Mucosa of gallbladder (tissue), 1 donor: ENCODE results near the gene ZNF335. TPM values are rescaled to one million over a fixed set of nuclear protein-coding genes. Genes with fewer than 3 reads are reported as not detected.
"Not testable (repeated sequence)": the region's sequence is repeated elsewhere in the genome, so short reads cannot be mapped to it uniquely, and the experiment has no call there.

Experiments
- DNase-seq: peaks from one replicate; pipeline ENCODE4 v3.0.0-alpha.2; 2020; ENCODE audit warnings: low spot score
- total RNA-seq: library from RNA; stranded (reverse); gene quantifications from one replicate; pipeline ENCODE4 v1.2.1, GENCODE V29; 2021
- donor health status: DM: no; HTN: no; CAD: no.

ZNF335 gene
- total RNA-seq, 1 donor from 2014 or later, result 19.4 TPM

- DNase-seq, result no peak
Measured at GRCh38 chr20:45972500-45973183, 639 bp upstream of the ZNF335 start.

- no peak for DNase-seq
Measured at GRCh38 chr20:45971425-45971674, 653 bp downstream of the ZNF335 start.

GRCh38 chr20:45970646-45971424 is 1.2 kb downstream of the ZNF335 start:
- no peak for DNase-seq

- DNase-seq, result no peak
Measured at GRCh38 chr20:45969712-45970634, 2.0 kb downstream of the ZNF335 start.

GRCh38 chr20:45968801-45969711 is 2.9 kb downstream of the ZNF335 start:
- DNase-seq, result no peak

- DNase-seq, result no peak
Measured at GRCh38 chr20:45968081-45968671, 3.8 kb downstream of the ZNF335 start.

GRCh38 chr20:45967551-45968080 is 4.4 kb downstream of the ZNF335 start:
- no peak for DNase-seq

GRCh38 chr20:45965169-45966002 is 6.6 kb downstream of the ZNF335 start:
- no peak for DNase-seq

GRCh38 chr20:45964006-45964400 is 8.0 kb downstream of the ZNF335 start:
- DNase-seq, result no peak

GRCh38 chr20:45963059-45964005 is 8.7 kb downstream of the ZNF335 start:
- no peak for DNase-seq

- no peak for DNase-seq
Measured at GRCh38 chr20:45962031-45962755, 9.8 kb downstream of the ZNF335 start.

- DNase-seq, result no peak
Measured at GRCh38 chr20:45959956-45960630, 11.9 kb downstream of the ZNF335 start.

- no peak for DNase-seq
Measured at GRCh38 chr20:45959126-45959525, 12.9 kb downstream of the ZNF335 start.

GRCh38 chr20:45958593-45958992 is 13.4 kb downstream of the ZNF335 start:
- no peak for DNase-seq

GRCh38 chr20:45957021-45957941 is 14.7 kb downstream of the ZNF335 start:
- DNase-seq, result no peak

GRCh38 chr20:45956326-45956725 is 15.7 kb downstream of the ZNF335 start:
- DNase-seq, result not testable (repeated sequence)
